ENCODE data around the gene ZNF423. TPM values are rescaled to one million over a fixed set of nuclear protein-coding genes. Genes with fewer than 3 reads are reported as not detected.

ZNF423 gene
- total RNA-seq, 1 donor from 2014 or later, result 10.6 TPM

GRCh38 chr16:49643429-49644144 lies 212.3 kb downstream of the ZNF423 start:
- FAIRE-seq, result peak; percentile 29
- peaks cover 36% of the 10 kb centered on the region for H3K4me1 Mint-ChIP-seq (ENCODE audit: low read depth, unreplicated experiment)
- H3K27me3 Mint-ChIP-seq (ENCODE audit: low read depth, unreplicated experiment), result no peaks in the 10 kb centered on the region
- peaks cover 5% of the 10 kb centered on the region for H3K36me3 Mint-ChIP-seq (ENCODE audit: low read depth, unreplicated experiment)
- Histone ChIP-seq H3K4me3 (ENCODE audit: insufficient read depth, low read depth, low read length) (peak overlapping the region; percentile 18), H3K9ac (ENCODE audit: low read length) (peak overlapping the region; percentile 72), H3K27me3 (ENCODE audit: insufficient read depth, low read length) (no peaks in the 10 kb centered on the region), H3K27ac (ENCODE audit: low read depth, low read length) (peak overlapping the region; percentile 90), H3K4me2 (ENCODE audit: low read length) (peak overlapping the region; percentile 84), H2AFZ (ENCODE audit: low read depth, low read length) (peak overlapping the region; percentile 76), H3K4me1 (ENCODE audit: insufficient read depth, low read length) (peaks cover 47% of the 10 kb centered on the region), H3K9me3 (ENCODE audit: insufficient read depth, low read depth, low read length) (peaks cover 4% of the 10 kb centered on the region), H3K36me3 (ENCODE audit: insufficient read depth, low read length) (no peaks in the 10 kb centered on the region), H4K20me1 (ENCODE audit: insufficient read depth, low read length) (no peaks in the 10 kb centered on the region), H3K79me2 (ENCODE audit: insufficient read depth, low read length) (no peaks in the 10 kb centered on the region)
- peak; percentile 93 for DNase-seq (ENCODE audit: low read depth)
- H3K27ac Mint-ChIP-seq (ENCODE audit: unreplicated experiment), result peak overlapping the region; percentile 9
- TF ChIP-seq EZH2 (IDR thresholded peaks at IDR 0.05; ENCODE audit: insufficient read depth, low read length) (no peak), CTCF (IDR thresholded peaks at IDR 0.05; ENCODE audit: insufficient read depth, low read depth, low read length) (no peak)
- H3K4me3 Mint-ChIP-seq (ENCODE audit: unreplicated experiment), result no peak overlapping the region
- H3K9me3 Mint-ChIP-seq (ENCODE audit: unreplicated experiment), result peaks cover 18% of the 10 kb centered on the region

- H3K36me3 Mint-ChIP-seq (ENCODE audit: low read depth, unreplicated experiment), result peaks cover 24% of the 10 kb centered on the region
- no peaks in the 10 kb centered on the region for H3K79me2 ChIP-seq (ENCODE audit: insufficient read depth, low read length)
- no peaks in the 10 kb centered on the region for H4K20me1 ChIP-seq (ENCODE audit: insufficient read depth, low read length)
- TF ChIP-seq EZH2 (IDR thresholded peaks at IDR 0.05; ENCODE audit: insufficient read depth, low read length), result no peak
- no peak for TF ChIP-seq CTCF (IDR thresholded peaks at IDR 0.05; ENCODE audit: insufficient read depth, low read depth, low read length)
- H3K9ac ChIP-seq (ENCODE audit: low read length), result peak overlapping the region; percentile 21
- peaks cover 47% of the 10 kb centered on the region for H3K4me1 ChIP-seq (ENCODE audit: insufficient read depth, low read length)
- FAIRE-seq (no peak), DNase-seq (ENCODE audit: low read depth) (no peak)
- no peak overlapping the region for H3K4me3 Mint-ChIP-seq (ENCODE audit: unreplicated experiment)
- H3K4me1 Mint-ChIP-seq (ENCODE audit: low read depth, unreplicated experiment), result peaks cover 36% of the 10 kb centered on the region
- peaks cover 6% of the 10 kb centered on the region for H3K9me3 Mint-ChIP-seq (ENCODE audit: unreplicated experiment)
- no peaks in the 10 kb centered on the region for H3K36me3 ChIP-seq (ENCODE audit: insufficient read depth, low read length)
- no peak overlapping the region for H3K4me2 ChIP-seq (ENCODE audit: low read length)
- H3K27ac ChIP-seq (ENCODE audit: low read depth, low read length), result no peak overlapping the region
- H3K27me3 ChIP-seq (ENCODE audit: insufficient read depth, low read length), result no peaks in the 10 kb centered on the region
- no peak overlapping the region for H2AFZ ChIP-seq (ENCODE audit: low read depth, low read length)
- peak overlapping the region; percentile 34 for H3K27ac Mint-ChIP-seq (ENCODE audit: unreplicated experiment)
- no peaks in the 10 kb centered on the region for H3K27me3 Mint-ChIP-seq (ENCODE audit: low read depth, unreplicated experiment)
- H3K9me3 ChIP-seq (ENCODE audit: insufficient read depth, low read depth, low read length), result no peaks in the 10 kb centered on the region
- H3K4me3 ChIP-seq (ENCODE audit: insufficient read depth, low read depth, low read length), result no peak overlapping the region
These were observed 214.7 kb downstream of the ZNF423 start for GRCh38 chr16:49641250-49641649.

GRCh38 chr16:49640581-49640980 lies 215.3 kb downstream of the ZNF423 start:
- no peaks in the 10 kb centered on the region for H3K79me2 ChIP-seq (ENCODE audit: insufficient read depth, low read length)
- no peak overlapping the region for H3K4me3 ChIP-seq (ENCODE audit: insufficient read depth, low read depth, low read length)
- Mint-ChIP-seq H3K4me3 (ENCODE audit: unreplicated experiment) (no peak overlapping the region), H3K36me3 (ENCODE audit: low read depth, unreplicated experiment) (peaks cover 25% of the 10 kb centered on the region), H3K9me3 (ENCODE audit: unreplicated experiment) (peaks cover 2% of the 10 kb centered on the region), H3K27ac (ENCODE audit: unreplicated experiment) (no peak overlapping the region), H3K4me1 (ENCODE audit: low read depth, unreplicated experiment) (peaks cover 36% of the 10 kb centered on the region), H3K27me3 (ENCODE audit: low read depth, unreplicated experiment) (no peaks in the 10 kb centered on the region)
- no peak overlapping the region for H3K27ac ChIP-seq (ENCODE audit: low read depth, low read length)
- no peak for FAIRE-seq
- H3K9ac ChIP-seq (ENCODE audit: low read length), result peak overlapping the region; percentile 38
- no peaks in the 10 kb centered on the region for H3K27me3 ChIP-seq (ENCODE audit: insufficient read depth, low read length)
- DNase-seq (ENCODE audit: low read depth), result no peak
- TF ChIP-seq CTCF (IDR thresholded peaks at IDR 0.05; ENCODE audit: insufficient read depth, low read depth, low read length), result no peak
- TF ChIP-seq EZH2 (IDR thresholded peaks at IDR 0.05; ENCODE audit: insufficient read depth, low read length), result no peak
- no peak overlapping the region for H2AFZ ChIP-seq (ENCODE audit: low read depth, low read length)
- H3K4me2 ChIP-seq (ENCODE audit: low read length), result peak overlapping the region; percentile 71
- no peaks in the 10 kb centered on the region for H3K9me3 ChIP-seq (ENCODE audit: insufficient read depth, low read depth, low read length)
- H4K20me1 ChIP-seq (ENCODE audit: insufficient read depth, low read length), result no peaks in the 10 kb centered on the region
- peaks cover 47% of the 10 kb centered on the region for H3K4me1 ChIP-seq (ENCODE audit: insufficient read depth, low read length)
- H3K36me3 ChIP-seq (ENCODE audit: insufficient read depth, low read length), result no peaks in the 10 kb centered on the region

Data from astrocyte (in vitro differentiated cells and primary cell).